ENCODE data around the gene TTC28.

DNA sequence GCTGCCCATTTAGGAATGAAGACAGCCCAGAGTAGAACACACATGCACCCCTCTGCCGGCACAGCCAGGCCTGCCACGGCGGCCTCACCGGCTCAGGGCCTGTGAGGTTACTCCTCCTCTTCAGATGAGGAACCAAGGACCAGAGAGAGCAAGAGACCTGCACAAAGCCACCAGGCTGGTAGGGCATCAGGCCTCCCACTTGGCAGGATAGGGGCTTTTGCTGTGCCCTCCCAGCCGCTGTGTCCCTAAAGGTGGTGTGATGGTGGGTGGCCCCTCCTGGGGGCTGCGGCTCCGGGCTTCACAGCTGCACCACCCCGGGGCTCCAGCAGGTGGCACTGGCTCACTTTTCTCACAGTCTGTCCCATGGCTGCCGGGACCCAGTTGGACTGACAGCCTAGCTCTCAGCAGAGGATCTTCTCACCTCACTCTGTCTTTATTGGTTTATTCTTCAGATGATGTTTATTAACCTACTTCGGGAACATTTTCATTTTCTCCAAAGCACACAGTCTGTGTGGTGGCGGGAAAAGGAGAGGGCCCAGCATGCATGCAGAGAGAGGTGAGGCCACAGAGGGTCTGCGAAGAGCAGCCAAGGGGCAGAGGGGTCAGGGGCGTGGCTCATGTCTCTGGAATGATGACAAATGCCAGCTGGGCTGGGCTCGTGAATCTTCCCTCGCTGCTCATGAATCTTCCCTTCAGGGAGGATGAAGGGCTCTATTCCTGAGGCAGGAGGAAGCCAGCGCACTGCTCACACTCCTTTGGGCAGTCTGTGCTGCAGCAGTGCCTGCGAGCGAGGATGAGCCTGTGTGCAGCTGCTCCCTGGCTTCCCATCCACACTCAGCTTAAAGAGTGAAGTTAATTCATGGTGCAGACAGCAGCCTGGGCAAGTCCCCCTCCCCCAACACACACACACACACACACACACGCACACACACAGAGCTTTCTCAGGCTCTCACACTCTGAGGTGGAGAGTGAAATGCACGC lies 659.5 kb downstream of the TTC28 start:
- TF ChIP-seq, protein P1, sequence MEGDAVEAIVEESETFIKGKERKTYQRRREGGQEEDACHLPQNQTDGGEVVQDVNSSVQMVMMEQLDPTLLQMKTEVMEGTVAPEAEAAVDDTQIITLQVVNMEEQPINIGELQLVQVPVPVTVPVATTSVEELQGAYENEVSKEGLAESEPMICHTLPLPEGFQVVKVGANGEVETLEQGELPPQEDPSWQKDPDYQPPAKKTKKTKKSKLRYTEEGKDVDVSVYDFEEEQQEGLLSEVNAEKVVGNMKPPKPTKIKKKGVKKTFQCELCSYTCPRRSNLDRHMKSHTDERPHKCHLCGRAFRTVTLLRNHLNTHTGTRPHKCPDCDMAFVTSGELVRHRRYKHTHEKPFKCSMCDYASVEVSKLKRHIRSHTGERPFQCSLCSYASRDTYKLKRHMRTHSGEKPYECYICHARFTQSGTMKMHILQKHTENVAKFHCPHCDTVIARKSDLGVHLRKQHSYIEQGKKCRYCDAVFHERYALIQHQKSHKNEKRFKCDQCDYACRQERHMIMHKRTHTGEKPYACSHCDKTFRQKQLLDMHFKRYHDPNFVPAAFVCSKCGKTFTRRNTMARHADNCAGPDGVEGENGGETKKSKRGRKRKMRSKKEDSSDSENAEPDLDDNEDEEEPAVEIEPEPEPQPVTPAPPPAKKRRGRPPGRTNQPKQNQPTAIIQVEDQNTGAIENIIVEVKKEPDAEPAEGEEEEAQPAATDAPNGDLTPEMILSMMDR (IDR thresholded peaks at IDR 0.05) = peak; percentile 83 to 93 (median 89)
- no peak for TF ChIP-seq POLR2A (IDR thresholded peaks at IDR 0.05)
